Tibial artery (tissue), 4 donors: ENCODE results near the gene RPL28.
"Not testable (repeated sequence)": the region's sequence is repeated elsewhere in the genome, so short reads cannot be mapped to it uniquely, and the experiment has no call there.

Source experiments
- DNase-seq, 2 donors: peaks; one replicate each; pipeline ENCODE4 v3.0.0-alpha.2; 2019
- H3K27ac ChIP-seq, 2 donors: fragments of 200-600 bp; sonication (generic) in 1 of 2; 1 replicate in 1 of 2; 2 replicates in 1 of 2; pipeline ENCODE4 v1.5.1; 2018 to 2019; ENCODE audit warnings: mild to moderate bottlenecking in 1 of 2
- H3K27me3 ChIP-seq, 2 donors: fragments of 200-600 bp; sonication (generic) in 1 of 2; one replicate each; pipeline versions ENCODE4 v1.5.1 to v1.6.0; 2016 to 2019
- H3K36me3 ChIP-seq, 3 donors: fragments of 200-600 bp; sonication (generic) in 2 of 3; one replicate each; pipeline ENCODE4 v1.5.1; 2016 to 2019; ENCODE audit warnings: mild to moderate bottlenecking in 2 of 3
- H3K4me1 ChIP-seq, 4 donors: fragments of 200-600 bp; sonication (generic) in 2 of 4; 1 replicate in 3 of 4; 2 replicates in 1 of 4; pipeline ENCODE4 v1.5.1; 2016 to 2019
- H3K4me3 ChIP-seq, 2 donors: fragments of 200-600 bp; sonication (generic) in 1 of 2; 1 replicate in 1 of 2; 2 replicates in 1 of 2; pipeline ENCODE4 v1.5.1; 2018 to 2019; ENCODE audit warnings: mild to moderate bottlenecking in 2 of 2
- H3K9me3 ChIP-seq, 3 donors: fragments of 200-600 bp; sonication (generic) in 1 of 3; one replicate each; pipeline ENCODE4 v1.5.1; 2016 to 2019
- CTCF ChIP-seq, 2 experiments: fragments of 200-600 bp in 1 of 2; fragments of 450-650 bp in 1 of 2; IDR thresholded peaks; one replicate each; pipeline ENCODE4 v1.5.1; 2017 to 2019; ENCODE audit warnings: antibody characterized with exemption in 2 of 2, mild to moderate bottlenecking in 1 of 2, moderate library complexity in 1 of 2
- intact Hi-C: fragments of 100-400 bp; cut with DNase I; formaldehyde crosslinking; loops from one replicate; pipeline ENCODE4 v1.15.0; 2023; ENCODE audit warnings: low total_unique reads

Gene RPL28

GRCh38 chr19:55400281-55401087 is 14.8 kb downstream of the RPL28 start:
- H3K27me3 ChIP-seq = no peaks in the 10 kb centered on the region
- H3K27ac ChIP-seq = no peak overlapping the region
- peaks cover 0 to 4% (median under 1%) of the 10 kb centered on the region in 4 donors for H3K4me1 ChIP-seq
- no peak overlapping the region for H3K4me3 ChIP-seq
- H3K9me3 ChIP-seq = no peaks in the 10 kb centered on the region
- intact Hi-C loops = loop anchor here (10.0 kb wide), 1 partner anchor 234 kb away; no protein-coding TSS in a partner anchor
- no peak for TF ChIP-seq CTCF (IDR thresholded peaks at IDR 0.05)
- peaks cover 16 to 53% (median 44%) of the 10 kb centered on the region in 3 donors for H3K36me3 ChIP-seq
- no peak for DNase-seq

- DNase-seq, H3K4me3 ChIP-seq, H3K27me3 ChIP-seq, H3K27ac ChIP-seq, H3K9me3 ChIP-seq: not testable (repeated sequence)
- Histone ChIP-seq H3K4me1 (peaks cover 4 to 13% (median 8%) of the 10 kb centered on the region in 4 donors), H3K36me3 (peaks cover 16 to 59% (median 52%) of the 10 kb centered on the region in 3 donors)
- intact Hi-C loops = loop anchor here (10.0 kb wide), 1 partner anchor 233 kb away; no protein-coding TSS in a partner anchor
Measured at GRCh38 chr19:55401390-55401789, 15.7 kb downstream of the RPL28 start.

GRCh38 chr19:55402509-55402908 is 16.8 kb downstream of the RPL28 start:
- Histone ChIP-seq H3K27me3 (no peaks in the 10 kb centered on the region), H3K36me3 (peaks cover 16 to 59% (median 52%) of the 10 kb centered on the region in 3 donors), H3K9me3 (no peaks in the 10 kb centered on the region), H3K27ac (no peak overlapping the region), H3K4me1 (peaks cover 8 to 24% (median 15%) of the 10 kb centered on the region in 4 donors), H3K4me3 (no peak overlapping the region)
- no peak for DNase-seq
- intact Hi-C loops = loop anchor here (10.0 kb wide), 1 partner anchor 232 kb away; no protein-coding TSS in a partner anchor
- no peak for TF ChIP-seq CTCF (IDR thresholded peaks at IDR 0.05)

- no peaks in the 10 kb centered on the region for H3K9me3 ChIP-seq
- TF ChIP-seq CTCF (IDR thresholded peaks at IDR 0.05) = no peak
- H3K4me3 ChIP-seq = no peak overlapping the region
- no peak overlapping the region for H3K27ac ChIP-seq
- H3K4me1 ChIP-seq = peaks cover 8 to 24% (median 17%) of the 10 kb centered on the region in 4 donors
- DNase-seq = no peak
- intact Hi-C loops = loop anchor here (10.0 kb wide), 1 partner anchor 229 kb away; no protein-coding TSS in a partner anchor
- H3K27me3 ChIP-seq = no peaks in the 10 kb centered on the region
- H3K36me3 ChIP-seq = peaks cover 16 to 54% (median 50%) of the 10 kb centered on the region in 3 donors
Measured at GRCh38 chr19:55405638-55406037, 19.9 kb downstream of the RPL28 start.

- peaks cover 8 to 24% (median 16%) of the 10 kb centered on the region in 4 donors for H3K4me1 ChIP-seq
- DNase-seq = no peak
- peaks cover 16 to 48% (median 44%) of the 10 kb centered on the region in 3 donors for H3K36me3 ChIP-seq
- peak overlapping the region; percentile 72 to 92 for H3K4me3 ChIP-seq
- intact Hi-C loops = loop anchor here (10.0 kb wide), 1 partner anchor 229 kb away; no protein-coding TSS in a partner anchor
- no peaks in the 10 kb centered on the region for H3K27me3 ChIP-seq
- no peaks in the 10 kb centered on the region for H3K9me3 ChIP-seq
- TF ChIP-seq CTCF (IDR thresholded peaks at IDR 0.05) = no peak
- H3K27ac ChIP-seq = peak overlapping the region in 1 of 2 donors; percentile 97
Measured at GRCh38 chr19:55406091-55406825, 20.5 kb downstream of the RPL28 start.
